Fibroblast of lung (primary cell): ENCODE data around the gene PCBP3. TPM values are rescaled to one million over a fixed set of nuclear protein-coding genes. Genes with fewer than 3 reads are reported as not detected.

Source experiments
- DNase-seq, 2 donors: peaks; one replicate each; pipeline versions ENCODE4 v3.0.0 to v3.0.0-alpha.2; 2010; ENCODE audit warnings: low read depth in 2 of 2
- H2AFZ ChIP-seq: 2 replicates; pipeline ENCODE4 v1.5.1; 2012; ENCODE audit warnings: low read length, control low read depth, inconsistent platforms
- H3K27ac ChIP-seq: 2 replicates; pipeline ENCODE4 v1.5.1; 2011; ENCODE audit warnings: low read length, control low read depth; ENCODE audit not compliant: insufficient read depth
- H3K27me3 ChIP-seq: 2 replicates; pipeline ENCODE4 v1.5.1; 2011; ENCODE audit warnings: mild to moderate bottlenecking, low read length; ENCODE audit not compliant: control insufficient read depth, insufficient read depth
- H3K36me3 ChIP-seq: 2 replicates; pipeline ENCODE4 v1.5.1; 2011; ENCODE audit warnings: low read length; ENCODE audit not compliant: control insufficient read depth, insufficient read depth
- H3K4me1 ChIP-seq: 2 replicates; pipeline ENCODE4 v1.5.1; 2011; ENCODE audit warnings: low read length; ENCODE audit not compliant: control insufficient read depth, insufficient read depth; ENCODE audit errors: extremely low read depth
- H3K4me2 ChIP-seq: 2 replicates; pipeline ENCODE4 v1.5.1; 2011; ENCODE audit warnings: low read length, control low read depth; ENCODE audit not compliant: insufficient read depth; ENCODE audit errors: extremely low read depth
- H3K4me3 ChIP-seq, 4 experiments: fragments of 200-600 bp in 1 of 4; sonication (generic) in 1 of 4; replicated peaks in 1 of 4; 2 replicates each; pipeline ENCODE4 v1.5.1; 2011 to 2016; ENCODE audit warnings: low read length in 4 of 4, low read depth in 3 of 4, mild to moderate bottlenecking in 3 of 4, control low read depth in 2 of 4, inconsistent platforms in 1 of 4, mixed read lengths in 1 of 4; ENCODE audit not compliant: insufficient read depth in 1 of 4; ENCODE audit errors: control extremely low read depth in 1 of 4
- H3K79me2 ChIP-seq: 2 replicates; pipeline ENCODE4 v1.5.1; 2012; ENCODE audit warnings: mild to moderate bottlenecking, low read length, inconsistent platforms; ENCODE audit not compliant: control insufficient read depth, insufficient read depth
- H3K9ac ChIP-seq: 2 replicates; pipeline ENCODE4 v1.5.1; 2011; ENCODE audit warnings: mild to moderate bottlenecking, low read length, control low read depth; ENCODE audit not compliant: insufficient read depth
- H3K9me3 ChIP-seq: 2 replicates; pipeline ENCODE4 v1.5.1; 2012; ENCODE audit warnings: low read depth, low read length; ENCODE audit not compliant: control insufficient read depth, insufficient read depth
- H4K20me1 ChIP-seq: 2 replicates; pipeline ENCODE4 v1.5.1; 2011; ENCODE audit warnings: low read length; ENCODE audit not compliant: control insufficient read depth, insufficient read depth; ENCODE audit errors: extremely low read depth
- CTCF ChIP-seq, 2 donors: IDR thresholded peaks in 1 of 2; conservative IDR thresholded peaks in 1 of 2; 1 replicate in 1 of 2; 2 replicates in 1 of 2; pipeline ENCODE4 v1.5.1; 2011 to 2012; ENCODE audit warnings: low read length in 2 of 2, control low read depth in 1 of 2, inconsistent platforms in 1 of 2, low read depth in 1 of 2, mild to moderate bottlenecking in 1 of 2
- EZH2 ChIP-seq: IDR thresholded peaks from 2 replicates; pipeline ENCODE4 v1.5.1; 2012; ENCODE audit warnings: low read length, control low read depth, mild to moderate bottlenecking; ENCODE audit errors: missing control alignments
- polyA plus RNA-seq, 2 donors: library from polyadenylated mRNA; depleted of rRNA in 1 of 2; stranded (reverse) in 1 of 2; unstranded in 1 of 2; fragments of >200 nt; gene quantifications; 2 replicates each; pipeline ENCODE4 v1.2.1, GENCODE V29; 2011 to 2012; ENCODE audit warnings: missing spikeins in 1 of 2
- total RNA-seq: library from RNA; depleted of rRNA; stranded (reverse); fragments of >200 nt; gene quantifications from 2 replicates; pipeline ENCODE4 v1.2.1, GENCODE V29; 2014

PCBP3 gene
- total and polyA plus RNA-seq, 2 donors (not counting 1 experiment from before 2014, with no cell fraction given) = 0.51 to 1.7 TPM

GRCh38 chr21:45632160-45632559 is 11.4 kb upstream of the PCBP3 start:
- no peak overlapping the region for H3K4me2 ChIP-seq
- peaks cover 2% of the 10 kb centered on the region for H4K20me1 ChIP-seq
- no peak overlapping the region for H3K9ac ChIP-seq
- H2AFZ ChIP-seq = no peak overlapping the region
- no peak for DNase-seq
- no peaks in the 10 kb centered on the region for H3K36me3 ChIP-seq
- TF ChIP-seq CTCF (conservative IDR thresholded peaks at IDR 0.05 in 1 of 2, IDR thresholded peaks at IDR 0.05 in 1 of 2; ENCODE audit: low read depth in 1 of 2, low read length in 2 of 2) (no peak), EZH2 (no peak)
- H3K9me3 ChIP-seq = no peaks in the 10 kb centered on the region
- H3K27me3 ChIP-seq = no peaks in the 10 kb centered on the region
- H3K4me3 ChIP-seq = no peak overlapping the region
- H3K79me2 ChIP-seq = no peaks in the 10 kb centered on the region
- no peaks in the 10 kb centered on the region for H3K4me1 ChIP-seq
- no peak overlapping the region for H3K27ac ChIP-seq

GRCh38 chr21:45632637-45633251 is 10.8 kb upstream of the PCBP3 start:
- Histone ChIP-seq H3K9me3 (no peaks in the 10 kb centered on the region), H3K4me3 (no peak overlapping the region), H4K20me1 (peaks cover 2% of the 10 kb centered on the region), H3K9ac (no peak overlapping the region), H3K27me3 (no peaks in the 10 kb centered on the region), H2AFZ (no peak overlapping the region), H3K4me2 (no peak overlapping the region), H3K36me3 (no peaks in the 10 kb centered on the region), H3K4me1 (no peaks in the 10 kb centered on the region), H3K79me2 (no peaks in the 10 kb centered on the region), H3K27ac (no peak overlapping the region)
- no peak for DNase-seq
- no peak for TF ChIP-seq EZH2
- TF ChIP-seq CTCF (conservative IDR thresholded peaks at IDR 0.05 in 1 of 2, IDR thresholded peaks at IDR 0.05 in 1 of 2; ENCODE audit: low read depth in 1 of 2, low read length in 2 of 2) = no peak

- H3K79me2 ChIP-seq = no peaks in the 10 kb centered on the region
- H2AFZ ChIP-seq = no peak overlapping the region
- DNase-seq = peak in 1 of 2 donors; percentile 70
- no peaks in the 10 kb centered on the region for H3K9me3 ChIP-seq
- H4K20me1 ChIP-seq = peaks cover 2% of the 10 kb centered on the region
- H3K4me2 ChIP-seq = no peak overlapping the region
- H3K4me1 ChIP-seq = no peaks in the 10 kb centered on the region
- no peak overlapping the region for H3K27ac ChIP-seq
- TF ChIP-seq CTCF (conservative IDR thresholded peaks at IDR 0.05 in 1 of 2, IDR thresholded peaks at IDR 0.05 in 1 of 2; ENCODE audit: low read depth in 1 of 2, low read length in 2 of 2) = no peak
- TF ChIP-seq EZH2 = no peak
- H3K4me3 ChIP-seq = no peak overlapping the region
- no peak overlapping the region for H3K9ac ChIP-seq
- H3K36me3 ChIP-seq = no peaks in the 10 kb centered on the region
- no peaks in the 10 kb centered on the region for H3K27me3 ChIP-seq
Measured at GRCh38 chr21:45634511-45635183, 8.9 kb upstream of the PCBP3 start.
